Activated CD8-positive, alpha-beta memory T cell treated with anti-CD3 and anti-CD28 coated beads for 48 hours (primary cell): ENCODE results near the gene ANO2.

Source experiments
- DNase-seq, 3 experiments: peaks; one replicate each; pipeline ENCODE4 v3.0.0-alpha.2; 2020; ENCODE audit warnings: low read depth in 2 of 3, low spot score in 2 of 3

The ANO2 gene

DNA sequence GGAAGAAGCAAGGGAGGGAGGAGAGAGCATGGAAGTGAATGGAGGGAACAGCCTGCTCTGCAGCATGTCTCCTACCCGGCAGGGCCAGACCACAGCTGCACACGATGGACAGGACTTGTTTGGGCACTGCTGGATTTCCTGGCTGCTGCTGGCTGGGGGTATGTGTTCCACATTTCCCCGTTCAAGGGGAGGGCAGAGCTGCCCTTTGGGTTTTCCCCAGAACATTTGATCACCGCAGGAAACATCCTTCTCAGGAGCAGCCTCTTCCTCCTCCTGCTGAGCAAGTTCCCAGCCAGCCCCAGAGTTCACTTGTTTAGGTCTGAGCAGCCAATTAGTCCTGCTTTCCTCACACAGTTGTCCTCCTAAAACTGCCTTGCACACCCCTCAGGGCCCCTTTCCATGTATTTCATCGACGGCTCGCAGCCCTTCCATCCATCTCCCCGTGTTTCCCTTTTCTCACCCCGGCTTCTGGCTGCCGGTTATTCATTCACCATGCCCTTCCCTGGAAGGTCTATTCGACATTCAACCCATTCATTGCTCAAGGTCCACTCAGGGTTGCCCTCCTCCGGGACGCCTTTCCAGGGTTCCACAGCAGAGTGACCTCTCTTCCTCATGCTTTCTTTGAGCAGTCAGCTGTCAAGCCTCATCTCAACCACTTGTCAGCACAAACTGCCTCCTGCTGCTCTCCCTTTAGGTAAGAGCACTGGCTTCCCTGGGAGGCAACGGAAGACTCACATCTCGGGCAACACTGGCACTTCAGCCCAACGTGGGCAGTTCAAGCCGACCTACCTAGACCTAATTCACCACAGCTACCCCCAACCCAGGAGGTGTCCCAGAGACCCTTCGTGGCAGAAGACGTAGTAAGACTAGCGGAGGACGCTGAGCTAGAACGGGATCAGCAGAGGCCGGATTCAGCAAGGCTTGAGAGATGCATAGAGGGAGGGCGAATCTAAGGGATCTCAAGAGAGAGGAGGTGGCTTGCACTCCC, 20.1 kb upstream of the ANO2 start:
- no peak for DNase-seq

DNA sequence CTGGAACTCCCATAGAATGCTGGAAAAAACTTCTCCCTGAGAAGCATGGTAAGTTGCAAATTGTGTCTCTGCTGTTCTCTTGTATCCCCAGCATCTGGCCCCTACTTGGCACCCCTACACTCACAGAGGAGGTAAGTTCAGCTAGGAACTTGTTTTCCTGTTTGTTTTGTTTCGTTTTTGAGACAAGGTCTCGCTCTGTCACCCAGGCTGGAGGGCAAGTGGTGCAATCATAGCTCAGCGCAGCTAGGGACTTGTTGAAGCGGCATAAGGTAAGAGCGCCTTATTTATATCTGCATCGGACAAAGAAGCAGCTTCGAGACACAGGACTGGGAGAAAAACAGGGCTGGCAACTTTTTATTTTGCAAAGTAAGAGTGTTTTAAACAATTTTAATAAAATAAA, 18.5 kb upstream of the ANO2 start:
- DNase-seq = no peak

DNA sequence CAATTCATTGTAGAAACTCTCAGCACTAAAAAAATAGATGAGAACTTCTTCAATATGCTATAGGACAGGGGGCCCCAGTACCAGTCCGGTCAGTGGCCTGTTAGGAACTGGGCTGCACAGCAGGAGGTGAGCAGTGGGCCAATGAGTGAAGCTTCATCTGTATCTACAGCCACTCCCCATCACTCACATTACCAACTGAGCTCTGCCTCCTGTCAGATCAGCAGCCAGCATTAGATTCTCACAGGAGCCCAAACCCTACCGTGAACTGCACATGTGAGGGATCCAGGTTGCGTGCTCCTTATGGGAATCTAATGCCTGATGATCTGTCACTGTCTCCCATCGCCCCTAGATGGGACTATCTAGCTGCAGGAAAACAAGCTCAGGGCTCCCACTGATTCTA, 15.7 kb upstream of the ANO2 start:
- no peak for DNase-seq

DNA sequence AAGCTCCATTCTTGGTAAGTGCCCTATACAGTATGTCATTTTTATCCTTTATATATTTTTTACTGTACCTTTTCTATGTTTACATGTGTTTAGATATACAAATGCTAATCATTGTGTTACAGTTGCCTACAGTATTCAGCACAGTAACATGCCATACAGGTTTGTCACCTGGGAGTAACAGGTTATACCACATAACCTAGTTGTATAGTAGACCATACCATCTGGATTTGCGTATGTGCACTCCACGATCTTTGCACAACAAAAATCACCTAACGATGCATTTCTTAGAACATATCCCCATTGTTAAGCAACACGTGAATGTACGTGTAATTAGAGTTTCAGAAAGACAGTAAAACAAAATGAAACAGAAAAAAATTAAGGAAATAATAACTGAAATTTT, 11.9 kb upstream of the ANO2 start:
- no peak for DNase-seq

DNA sequence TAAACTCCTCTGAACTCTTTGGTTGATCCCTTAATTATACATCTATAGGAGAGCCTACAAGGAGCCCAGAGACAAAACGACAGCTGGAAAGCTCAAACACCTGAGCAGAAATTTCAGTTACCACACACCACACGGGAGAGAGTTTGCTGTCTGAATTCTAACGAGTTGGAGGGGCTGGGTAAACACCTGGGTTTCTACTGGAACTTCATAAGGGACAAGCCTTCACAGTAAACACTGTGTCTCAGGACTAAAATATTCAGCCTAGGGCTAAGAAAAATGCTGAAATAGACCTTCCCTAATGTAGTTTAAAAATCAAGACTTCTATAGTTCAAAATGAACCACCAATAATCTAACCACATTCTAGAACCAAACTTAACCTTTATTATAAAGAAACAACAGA, 9.6 kb upstream of the ANO2 start:
- no peak for DNase-seq

DNA sequence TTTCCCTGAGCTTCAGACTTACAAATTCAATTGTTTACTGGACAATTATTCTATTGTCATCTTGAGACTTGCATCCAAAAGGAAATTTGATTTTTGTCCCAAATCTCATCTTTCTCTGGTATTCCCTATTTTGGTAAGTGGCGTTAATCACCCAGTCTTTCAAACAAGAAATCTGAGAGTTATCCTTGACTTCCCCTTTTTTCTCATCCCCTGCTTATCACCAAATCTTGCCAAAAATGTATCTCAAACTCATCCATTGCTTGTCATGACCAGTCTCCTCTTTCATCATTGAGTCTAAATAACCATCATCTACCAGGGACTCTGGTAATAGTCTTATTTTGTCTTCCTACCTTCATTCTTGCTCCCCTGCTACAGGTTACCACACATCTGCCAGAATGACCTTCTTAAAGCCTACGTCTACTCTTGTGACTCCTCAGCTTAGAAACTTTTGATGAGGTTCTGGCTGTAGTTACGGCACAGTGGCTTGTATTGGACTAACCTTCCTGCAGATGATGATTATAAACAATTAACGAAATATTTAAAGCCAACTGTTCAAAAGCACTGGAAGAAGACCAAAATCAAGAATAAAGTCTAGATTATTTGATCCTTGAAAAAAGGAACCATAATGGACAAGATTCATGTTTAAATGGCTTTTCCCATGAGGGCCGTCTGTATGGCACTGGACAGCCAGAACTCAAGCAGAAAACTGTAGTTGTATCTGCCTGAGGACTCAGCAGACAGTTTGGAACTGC, 9.0 kb upstream of the ANO2 start:
- no peak for DNase-seq

DNA sequence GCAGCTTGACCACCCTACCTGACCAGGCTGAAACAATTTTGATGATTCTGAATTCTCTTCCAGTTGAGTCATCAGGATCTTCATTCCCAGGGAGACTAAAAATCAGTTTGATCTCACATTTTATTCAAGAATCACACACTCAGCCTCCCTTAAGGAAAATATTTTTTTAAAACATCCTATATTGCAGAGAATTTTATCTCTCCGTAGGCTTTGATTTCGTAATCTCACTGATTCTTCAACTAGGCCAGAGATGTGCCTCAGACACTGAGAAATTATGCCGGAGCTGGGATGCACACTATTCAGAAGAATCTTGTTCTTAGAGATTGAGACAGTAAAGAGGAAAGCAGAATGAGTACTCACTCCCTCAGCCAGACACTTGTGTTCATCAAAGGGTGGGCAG, 7.0 kb upstream of the ANO2 start:
- no peak for DNase-seq

DNA sequence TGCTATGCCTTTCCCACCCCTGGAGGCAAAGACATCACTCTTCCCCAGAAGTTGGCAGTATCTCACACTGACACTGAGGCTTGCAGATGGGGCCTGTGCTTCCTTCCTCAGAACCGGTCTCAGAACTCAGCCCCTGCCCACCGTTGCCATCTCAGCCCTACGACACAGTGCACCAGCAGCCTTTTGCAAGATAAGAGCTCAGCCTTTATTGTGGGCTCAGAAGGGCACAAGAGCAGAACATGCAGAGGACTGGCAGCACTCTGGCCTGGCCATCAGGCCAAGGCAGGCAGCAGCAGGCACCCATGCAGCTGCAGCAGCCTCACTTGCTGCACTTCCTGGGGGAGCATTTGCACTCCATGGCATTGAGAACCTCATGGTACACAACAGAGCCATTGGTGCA, 3.6 kb upstream of the ANO2 start:
- no peak for DNase-seq

DNA sequence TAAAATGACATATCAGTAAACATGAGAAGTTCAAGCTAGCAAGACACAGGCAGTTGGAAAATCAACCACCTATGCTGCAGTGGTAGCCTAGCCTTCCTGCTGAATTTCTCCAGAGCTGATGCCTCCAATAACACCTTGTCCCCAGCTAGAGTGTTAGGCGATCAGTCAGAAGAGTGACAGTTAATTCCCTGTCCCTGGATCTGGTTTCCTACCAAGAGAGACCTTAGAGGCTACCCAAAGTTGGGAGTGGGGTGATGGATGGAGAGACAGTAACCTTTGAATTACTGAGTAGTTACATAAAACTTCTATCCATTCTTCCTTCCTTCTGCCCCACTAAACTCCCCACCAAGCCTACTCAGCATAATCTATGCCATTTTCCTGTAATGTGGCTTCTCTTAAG, 1.9 kb upstream of the ANO2 start:
- DNase-seq = no peak

DNA sequence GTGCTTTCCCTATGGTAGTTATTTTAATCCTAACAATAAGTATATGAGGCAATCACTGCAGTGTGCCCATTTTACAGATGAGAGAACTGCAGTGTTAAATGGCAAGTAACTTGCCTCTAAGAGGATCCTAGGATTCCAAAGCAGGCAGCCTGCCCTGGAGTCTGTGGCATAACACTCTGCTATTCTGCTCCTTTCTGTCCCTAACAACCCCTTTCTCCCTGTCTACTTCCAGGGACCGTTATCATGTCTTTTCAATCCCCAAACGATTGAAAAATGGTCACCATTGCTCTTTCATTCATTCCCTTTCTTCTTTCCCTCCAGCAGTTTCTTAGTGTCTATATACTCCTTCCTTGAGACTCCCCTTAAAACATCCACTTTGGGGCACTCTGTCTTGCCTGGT, 1.3 kb upstream of the ANO2 start:
- no peak for DNase-seq

DNA sequence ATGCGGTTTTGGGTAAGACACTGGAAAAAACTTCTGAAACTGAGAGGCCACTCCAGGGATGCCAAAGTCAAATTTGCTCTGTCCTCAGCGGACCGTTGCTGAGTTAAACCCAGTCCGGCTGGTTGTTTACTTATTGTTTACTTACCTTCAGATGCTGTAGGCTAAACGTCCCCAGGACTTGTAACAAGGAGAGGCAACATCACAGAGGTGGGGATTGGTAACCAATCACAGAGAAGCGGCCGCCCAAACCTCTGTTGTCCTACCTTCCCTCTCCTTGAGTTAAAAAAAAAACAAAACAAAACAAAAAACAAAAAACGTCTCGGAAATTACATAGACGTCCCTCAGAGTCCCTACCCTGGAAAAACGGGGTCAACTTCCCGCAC, 380 bp downstream of the ANO2 start:
- DNase-seq = no peak

DNA sequence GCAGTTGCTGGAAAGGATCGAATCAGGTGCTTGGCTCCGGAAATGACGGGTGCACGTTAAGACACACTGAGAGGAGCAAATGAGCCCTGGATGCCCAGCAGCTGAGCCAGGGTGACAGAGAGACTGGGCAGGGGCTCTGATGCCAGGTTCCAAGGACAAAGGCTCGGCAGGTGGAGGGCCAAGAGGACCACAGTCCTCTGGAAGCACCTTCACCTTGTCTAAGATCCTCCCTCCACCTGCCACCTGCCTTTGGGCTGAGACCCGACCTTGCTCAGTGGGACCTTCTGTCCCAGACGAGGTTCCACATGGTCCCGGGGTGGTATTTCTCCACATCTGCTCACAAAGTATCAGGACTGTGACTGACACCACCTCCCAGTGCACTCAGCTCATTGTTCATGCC, 1.0 kb downstream of the ANO2 start:
- DNase-seq = no peak

DNA sequence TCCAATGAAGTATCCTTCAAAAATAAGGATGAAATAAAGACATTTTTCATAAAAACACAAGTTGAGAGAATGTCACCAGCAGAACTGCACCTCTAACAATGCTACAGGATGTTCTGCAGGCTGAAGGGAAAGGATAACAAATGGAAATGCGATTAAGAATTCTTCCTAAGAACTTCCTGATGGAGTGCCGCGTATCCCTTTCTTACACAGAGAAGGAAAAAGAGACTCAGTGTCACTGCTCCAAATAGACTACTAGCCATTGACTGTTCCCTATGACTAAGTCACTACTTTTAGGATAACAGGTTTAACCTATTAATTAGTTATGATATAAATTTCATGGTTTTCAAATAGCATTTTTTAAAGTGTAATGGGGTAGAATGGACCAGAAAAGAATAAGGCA, 3.2 kb downstream of the ANO2 start:
- DNase-seq = no peak

DNA sequence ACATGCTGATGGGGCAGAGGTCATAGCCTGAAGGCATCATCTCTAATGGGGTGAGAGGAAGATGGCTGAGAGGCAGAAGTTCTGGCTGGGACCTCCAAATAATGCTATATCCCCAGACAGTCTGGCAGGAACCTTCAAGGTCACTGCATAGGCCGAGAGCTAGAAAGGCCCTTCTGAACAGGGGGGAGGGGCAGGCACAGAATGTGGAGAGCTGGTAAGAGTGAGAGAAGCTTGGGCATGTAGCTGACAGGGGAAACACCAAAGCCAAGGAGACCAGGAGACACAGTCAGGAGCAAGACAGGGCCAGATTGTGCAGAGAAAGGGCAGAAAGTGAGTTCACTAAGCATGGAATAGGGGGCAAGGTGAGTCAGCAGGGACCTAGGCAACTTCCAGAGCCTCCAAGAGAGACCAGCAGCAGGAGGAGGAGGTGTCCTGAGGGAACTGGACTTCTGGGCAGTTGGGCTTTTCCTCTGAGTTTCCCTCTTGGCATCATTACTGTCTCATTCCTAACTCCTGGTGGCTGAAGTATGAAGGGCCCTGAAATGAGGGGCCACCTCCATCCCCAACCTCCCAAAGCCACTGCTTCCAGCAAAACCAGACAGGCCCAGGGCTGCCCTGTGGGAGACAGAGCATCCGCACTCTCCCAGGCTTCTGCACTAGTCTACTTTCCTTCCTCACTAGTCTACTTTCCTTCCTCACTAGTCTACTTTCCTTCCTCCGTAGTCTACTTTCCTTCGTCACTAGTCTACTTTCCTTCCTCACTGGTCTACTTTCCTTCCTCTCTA, 17.1 kb downstream of the ANO2 start:
- DNase-seq = no peak

DNA sequence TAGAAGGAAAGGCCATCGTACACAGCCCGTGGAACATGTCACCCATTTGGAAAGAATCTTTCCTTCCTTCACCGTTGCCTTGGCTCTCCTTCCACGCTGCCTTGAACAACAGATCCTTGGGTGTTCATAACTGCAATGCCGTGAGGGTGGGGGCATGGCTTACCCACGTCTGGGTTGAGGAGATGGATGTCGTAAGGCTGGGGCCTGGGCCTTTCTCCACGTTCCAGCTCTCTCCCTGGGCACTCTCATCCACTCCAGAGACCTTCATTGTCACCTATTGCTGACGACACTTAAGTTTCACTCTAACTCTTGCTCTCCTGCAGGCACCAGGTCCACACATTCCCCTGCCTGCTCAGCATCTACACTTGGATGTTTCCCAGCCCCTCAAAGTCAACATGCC, 19.4 kb downstream of the ANO2 start:
- no peak for DNase-seq

DNA sequence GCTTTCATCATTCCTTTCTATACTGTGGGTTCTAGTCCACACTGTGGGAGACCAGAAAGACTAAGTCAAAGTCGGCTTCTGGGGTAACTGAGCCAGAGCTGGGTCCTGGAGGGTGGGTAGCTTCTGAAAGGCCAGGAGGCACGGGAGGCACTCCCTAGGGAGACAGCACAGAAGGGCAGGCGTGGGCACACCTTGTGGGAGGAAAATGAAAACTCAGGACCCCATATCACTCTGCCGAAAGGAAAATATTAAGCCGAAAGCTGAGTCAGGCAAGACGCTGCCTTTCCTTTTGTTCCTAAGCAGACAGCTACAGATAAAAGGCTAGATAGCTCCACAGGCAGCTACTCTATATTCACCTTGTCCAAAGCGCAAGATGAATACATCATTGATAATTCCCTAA, 20.7 kb downstream of the ANO2 start:
- DNase-seq = no peak

DNA sequence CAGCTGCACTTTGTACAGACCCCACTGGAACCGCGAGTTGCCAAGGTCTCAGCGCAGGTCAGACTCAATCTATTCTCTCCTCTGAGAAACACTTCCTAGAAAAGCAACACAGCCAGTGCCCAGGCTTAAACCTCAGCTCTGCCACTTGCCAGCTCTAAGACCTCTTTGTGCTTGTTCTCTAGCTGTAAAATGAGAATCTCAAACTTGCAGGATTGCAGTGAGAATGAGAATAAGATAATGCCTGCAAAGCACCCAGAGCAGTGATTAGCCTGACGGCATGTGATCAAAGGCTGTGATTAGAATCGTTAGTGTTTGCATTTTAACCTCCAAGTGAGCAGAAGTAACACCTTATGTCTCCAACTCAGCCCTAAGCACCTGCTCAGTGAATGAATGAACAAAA, 21.3 kb downstream of the ANO2 start:
- DNase-seq = no peak

DNA sequence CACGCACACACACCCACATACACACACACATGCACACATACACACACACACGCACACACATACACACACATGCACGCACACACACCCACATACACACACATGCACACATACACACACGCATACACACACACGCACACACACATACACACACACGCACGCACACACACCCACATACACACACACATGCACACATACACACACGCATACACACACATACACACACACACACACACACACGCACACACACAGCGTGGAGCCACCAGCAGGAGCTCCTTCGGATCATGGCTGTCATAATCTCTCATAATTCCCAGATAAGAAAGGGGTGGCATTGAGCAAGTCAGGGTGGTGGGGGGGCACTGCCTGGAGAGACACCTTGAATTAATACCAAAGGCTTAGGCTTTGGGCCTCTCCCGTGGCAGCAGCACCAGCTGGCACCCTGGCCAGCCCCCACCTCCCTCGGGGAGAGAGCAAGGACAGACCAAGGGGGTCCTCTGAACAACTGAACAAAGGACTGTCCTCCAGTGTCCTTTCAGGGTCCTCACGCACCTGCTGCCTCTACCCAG, 21.9 kb downstream of the ANO2 start:
- DNase-seq = no peak

DNA sequence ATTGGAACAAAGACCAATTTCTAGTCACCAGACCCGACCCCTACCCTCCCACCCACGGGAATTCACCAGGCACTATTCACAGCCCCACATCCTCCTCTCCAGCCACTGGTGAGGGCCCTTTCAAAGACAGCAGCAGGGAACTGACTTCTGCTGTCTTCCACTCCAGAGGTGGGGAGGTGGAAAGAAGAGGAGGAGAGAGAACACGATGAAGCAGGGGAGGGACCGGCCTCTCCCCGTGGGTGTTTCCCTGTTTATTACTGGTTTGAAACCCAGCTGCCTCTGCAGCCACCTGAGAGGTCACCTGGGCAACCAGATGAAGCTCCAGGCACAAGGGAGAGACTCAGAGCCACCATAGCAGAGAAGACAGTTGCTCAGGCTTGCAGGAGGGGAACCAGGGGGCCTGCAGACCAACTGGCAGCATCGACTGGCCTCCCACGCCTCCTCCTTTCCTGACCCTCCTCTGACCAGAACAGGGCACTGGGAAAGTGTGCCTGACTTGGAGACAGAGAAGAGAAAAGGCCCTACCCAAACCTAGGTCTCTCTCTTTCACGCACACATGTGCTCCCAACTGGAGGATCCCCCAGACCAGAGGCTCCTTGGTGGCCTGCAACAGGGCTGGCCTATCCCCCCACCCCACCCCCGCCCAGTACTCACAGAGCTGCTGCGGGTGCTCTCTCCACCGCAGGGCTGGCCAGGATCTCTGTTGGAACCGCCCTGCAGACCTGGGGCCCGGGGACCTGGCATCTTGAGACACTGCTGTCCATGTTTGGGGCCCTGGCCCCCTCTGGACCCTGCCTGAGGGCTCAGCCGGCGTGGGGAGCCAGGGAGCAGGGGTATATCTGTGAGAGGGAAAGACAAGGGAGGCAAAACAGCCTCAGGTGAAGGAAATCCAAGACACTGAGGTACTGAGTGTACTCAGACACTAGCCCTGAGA, 22.8 kb downstream of the ANO2 start:
- no peak for DNase-seq
